HCT116 (cell line): ENCODE results near the gene DOCK3. TPM values are rescaled to one million over a fixed set of nuclear protein-coding genes. Genes with fewer than 3 reads are reported as not detected.

Experiments used
- ATAC-seq: fragments of 200-7000 bp; cut with Tn5 transposase; 2 replicates; pipeline ENCODE4 v1.9.1; 2020; ENCODE audit warnings: mild to moderate bottlenecking, moderate library complexity
- BruUV-seq: library from RNA; stranded (reverse); fragments of 400-500 nt; replicated peaks from 2 replicates; lab custom pipeline; 2021; lab: Mats Ljungman, UMichigan
- CTCF ChIA-PET: fragments of 300-600 bp; sonication (Branson Sonifier 250); formaldehyde crosslinking; loops from one replicate; lab custom pipeline; 2021; ENCODE audit warnings: antibody characterized with exemption; lab: Charles Lee
- POLR2A ChIA-PET: fragments of 300-600, 350-600 bp; sonication (Branson Sonifier 250); formaldehyde crosslinking; loops from one replicate; lab custom pipeline; 2021; ENCODE audit warnings: antibody characterized with exemption; lab: Charles Lee
- RAD21 ChIA-PET, 2 experiments: fragments of 300-600 bp; sonication (Branson Sonifier 250); formaldehyde crosslinking; loops; one replicate each; lab custom pipeline; 2023; ENCODE audit warnings: low total read pairs in 2 of 2; ENCODE audit not compliant: uncharacterized antibody in 2 of 2, unreplicated experiment in 2 of 2, low non-redundant PET in 1 of 2; lab: Charles Lee
- DNase-seq: peaks from one replicate; pipeline ENCODE4 v3.0.0-alpha.2; 2010; ENCODE audit warnings: low read depth, low spot score
- H2AFZ ChIP-seq: fragments of 200-600 bp; shearing (Covaris generic), sonication (generic); 2 replicates; pipeline ENCODE4 v1.6.1; 2017; ENCODE audit warnings: low read depth, mixed run types, mixed read lengths, antibody characterized with exemption, low read length; ENCODE audit not compliant: poor library complexity, severe bottlenecking
- H3K27ac ChIP-seq: 2 replicates; pipeline ENCODE4 v1.5.1; 2012; ENCODE audit warnings: low read depth, low read length
- H3K27me3 ChIP-seq: fragments of 200-600 bp; sonication (generic); 2 replicates; pipeline ENCODE4 v1.6.1; 2016; ENCODE audit warnings: mixed run types, low read length, mixed read lengths; ENCODE audit not compliant: insufficient read depth
- H3K36me3 ChIP-seq, 2 experiments: fragments of 200-500 bp in 1 of 2; fragments of 200-600 bp in 1 of 2; sonication (Bioruptor generic) in 1 of 2; sonication (generic) in 1 of 2; 2 replicates each; pipeline versions ENCODE4 v1.5.1 to v1.6.1; 2014 to 2016; ENCODE audit warnings: low read length in 2 of 2, inconsistent platforms in 1 of 2, mixed read lengths in 1 of 2, mixed run types in 1 of 2; ENCODE audit not compliant: insufficient read depth in 2 of 2, control insufficient read depth in 1 of 2
- H3K4me1 ChIP-seq, 2 experiments: fragments of 200-600 bp in 1 of 2; sonication (generic) in 1 of 2; 2 replicates each; pipeline versions ENCODE4 v1.5.1 to v1.6.1; 2012 to 2017; ENCODE audit warnings: low read length in 2 of 2, inconsistent platforms in 1 of 2, mild to moderate bottlenecking in 1 of 2, mixed read lengths in 1 of 2, mixed run types in 1 of 2, moderate library complexity in 1 of 2; ENCODE audit not compliant: insufficient read depth in 2 of 2, control insufficient read depth in 1 of 2
- H3K4me2 ChIP-seq: fragments of 200-600 bp; sonication (generic); 2 replicates; pipeline ENCODE4 v1.6.1; 2017; ENCODE audit warnings: mixed run types, low read length, mixed read lengths
- H3K4me3 ChIP-seq, 2 experiments: fragments of 200-600 bp in 1 of 2; sonication (generic) in 1 of 2; replicated peaks in 1 of 2; 2 replicates each; pipeline ENCODE4 v1.5.1; 2011 to 2016; ENCODE audit warnings: low read length in 2 of 2, control low read depth in 1 of 2, low read depth in 1 of 2, mild to moderate bottlenecking in 1 of 2, mixed read lengths in 1 of 2, mixed run types in 1 of 2
- H3K79me2 ChIP-seq: fragments of 200-600 bp; sonication (generic); 2 replicates; pipeline ENCODE4 v1.6.1; 2017; ENCODE audit warnings: mild to moderate bottlenecking, mixed run types, low read length, moderate library complexity, mixed read lengths; ENCODE audit not compliant: insufficient read depth
- H3K9ac ChIP-seq: fragments of 200-600 bp; sonication (generic); 2 replicates; pipeline ENCODE4 v1.6.1; 2016; ENCODE audit warnings: low read length, mixed read lengths
- H3K9me2 ChIP-seq: fragments of 200-600 bp; sonication (generic), shearing (Covaris generic); 2 replicates; pipeline ENCODE4 v1.6.1; 2017; ENCODE audit warnings: mixed run types, mild to moderate bottlenecking, moderate library complexity; ENCODE audit not compliant: insufficient read depth
- H3K9me3 ChIP-seq, 2 experiments: fragments of 200-500 bp in 1 of 2; fragments of 200-600 bp in 1 of 2; sonication (Bioruptor generic) in 1 of 2; sonication (generic) in 1 of 2; 2 replicates each; pipeline ENCODE4 v1.6.1; 2014 to 2017; ENCODE audit warnings: low read length in 2 of 2, mixed read lengths in 2 of 2, inconsistent platforms in 1 of 2, low read depth in 1 of 2, mild to moderate bottlenecking in 1 of 2, mixed run types in 1 of 2, moderate library complexity in 1 of 2; ENCODE audit not compliant: control insufficient read depth in 1 of 2, insufficient read depth in 1 of 2
- H4K20me1 ChIP-seq: fragments of 200-600 bp; sonication (generic), shearing (Covaris generic); 2 replicates; pipeline ENCODE4 v1.6.1; 2017; ENCODE audit warnings: mixed run types, mild to moderate bottlenecking, moderate library complexity; ENCODE audit not compliant: insufficient read depth
- CBX3 ChIP-seq: IDR thresholded peaks from 2 replicates; pipeline ENCODE4 v1.6.1; 2012; ENCODE audit warnings: low read depth
- EGR1 ChIP-seq: IDR thresholded peaks from 2 replicates; pipeline ENCODE4 v1.6.1; 2012; ENCODE audit warnings: low read depth
- EZH2 ChIP-seq: fragments of 200-600 bp; sonication (generic); IDR thresholded peaks from 2 replicates; pipeline ENCODE4 v1.6.1; 2017; ENCODE audit warnings: antibody characterized with exemption, mixed run types
- RAD21 ChIP-seq: IDR thresholded peaks from 2 replicates; pipeline ENCODE4 v1.6.1; 2012; ENCODE audit warnings: low read depth, mild to moderate bottlenecking
- SRF ChIP-seq: IDR thresholded peaks from 2 replicates; pipeline ENCODE4 v1.6.1; 2012; ENCODE audit warnings: low read depth
- TCF7L2 ChIP-seq: IDR thresholded peaks from 2 replicates; pipeline ENCODE4 v1.7.0; 2011; ENCODE audit warnings: borderline replicate concordance, inconsistent platforms; ENCODE audit not compliant: insufficient read depth, insufficient read length; ENCODE audit errors: extremely low read depth
- ZFX ChIP-seq: fragments of 450-650 bp; IDR thresholded peaks from 2 replicates; pipeline ENCODE4 v1.6.1; 2017
- ZNF274 ChIP-seq: fragments of 200-500 bp; sonication (Bioruptor generic); IDR thresholded peaks from 2 replicates; pipeline ENCODE4 v1.6.1; 2014; ENCODE audit warnings: mild to moderate bottlenecking, low read depth, low read length, inconsistent platforms
- intact Hi-C: fragments of 100-400 bp; cut with micrococcal nuclease; formaldehyde crosslinking; loops from 2 replicates; pipeline ENCODE4 v1.10.0; 2022
- total RNA-seq: library from RNA; stranded (reverse); gene quantifications from one replicate; pipeline ENCODE4 v1.2.1, GENCODE V29; 2021; ENCODE audit not compliant: unreplicated experiment
- TF ChIP-seq, protein P1 (sequence below), 3 experiments: fragments of 200-600 bp in 1 of 3; sonication (generic) in 1 of 3; IDR thresholded peaks in 2 of 3; conservative IDR thresholded peaks in 1 of 3; 2 replicates each; pipeline ENCODE4 v1.5.1; 2012 to 2017; ENCODE audit warnings: low read depth in 2 of 3, low read length in 2 of 3, antibody characterized with exemption in 1 of 3, borderline replicate concordance in 1 of 3, control low read depth in 1 of 3, mild to moderate bottlenecking in 1 of 3, mixed read lengths in 1 of 3, mixed run types in 1 of 3, moderate library complexity in 1 of 3; ENCODE audit not compliant: insufficient read depth in 1 of 3
- TF ChIP-seq, protein P2 (sequence below): IDR thresholded peaks from 2 replicates; pipeline ENCODE4 v1.6.1; 2011; ENCODE audit warnings: mild to moderate bottlenecking, low read length, moderate library complexity; ENCODE audit not compliant: insufficient replicate concordance; ENCODE audit errors: extremely low read depth
- TF ChIP-seq, protein P3 (sequence below): IDR thresholded peaks from 2 replicates; pipeline ENCODE4 v1.6.1; 2012

Gene DOCK3
- total RNA-seq, 1 experiment from 2014 or later = 4.2 TPM

DNA sequence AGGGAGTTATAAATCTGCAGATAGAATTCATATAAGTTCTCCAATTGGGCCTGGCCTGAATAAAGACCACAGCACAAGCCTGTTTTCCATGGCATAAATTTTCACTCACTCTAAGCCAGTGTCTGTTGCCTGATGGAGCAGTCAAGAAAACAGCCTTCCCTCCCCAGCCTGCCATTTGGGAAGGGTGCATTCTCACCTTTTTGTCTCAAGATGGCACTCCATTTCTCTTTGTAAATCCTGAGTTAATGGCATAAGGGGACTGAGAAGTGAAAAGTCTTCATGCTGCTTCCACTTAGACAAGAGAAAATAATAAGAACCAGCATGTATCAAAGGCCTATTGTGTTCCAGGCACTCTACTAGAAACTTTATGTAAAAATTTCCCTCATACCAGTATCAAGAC is 594.7 kb downstream of the DOCK3 start:
- H3K9me3 ChIP-seq = no peaks in the 10 kb centered on the region
- H3K79me2 ChIP-seq = no peaks in the 10 kb centered on the region
- H2AFZ ChIP-seq = no peak overlapping the region
- no peaks in the 10 kb centered on the region for H4K20me1 ChIP-seq
- H3K4me2 ChIP-seq = no peak overlapping the region
- H3K9ac ChIP-seq = no peak overlapping the region
- POLR2A ChIA-PET = no interaction called here
- intact Hi-C loops = no loop called here
- no peaks in the 10 kb centered on the region for H3K4me1 ChIP-seq
- BruUV-seq = no TSS peak
- ATAC-seq = peak; percentile 63
- no peaks in the 10 kb centered on the region for H3K36me3 ChIP-seq
- no peak overlapping the region for H3K4me3 ChIP-seq
- H3K27ac ChIP-seq = no peak overlapping the region
- TF ChIP-seq EZH2 = no peak
- TF ChIP-seq RAD21 = peak; percentile 58
- TF ChIP-seq, protein P1, sequence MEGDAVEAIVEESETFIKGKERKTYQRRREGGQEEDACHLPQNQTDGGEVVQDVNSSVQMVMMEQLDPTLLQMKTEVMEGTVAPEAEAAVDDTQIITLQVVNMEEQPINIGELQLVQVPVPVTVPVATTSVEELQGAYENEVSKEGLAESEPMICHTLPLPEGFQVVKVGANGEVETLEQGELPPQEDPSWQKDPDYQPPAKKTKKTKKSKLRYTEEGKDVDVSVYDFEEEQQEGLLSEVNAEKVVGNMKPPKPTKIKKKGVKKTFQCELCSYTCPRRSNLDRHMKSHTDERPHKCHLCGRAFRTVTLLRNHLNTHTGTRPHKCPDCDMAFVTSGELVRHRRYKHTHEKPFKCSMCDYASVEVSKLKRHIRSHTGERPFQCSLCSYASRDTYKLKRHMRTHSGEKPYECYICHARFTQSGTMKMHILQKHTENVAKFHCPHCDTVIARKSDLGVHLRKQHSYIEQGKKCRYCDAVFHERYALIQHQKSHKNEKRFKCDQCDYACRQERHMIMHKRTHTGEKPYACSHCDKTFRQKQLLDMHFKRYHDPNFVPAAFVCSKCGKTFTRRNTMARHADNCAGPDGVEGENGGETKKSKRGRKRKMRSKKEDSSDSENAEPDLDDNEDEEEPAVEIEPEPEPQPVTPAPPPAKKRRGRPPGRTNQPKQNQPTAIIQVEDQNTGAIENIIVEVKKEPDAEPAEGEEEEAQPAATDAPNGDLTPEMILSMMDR (IDR thresholded peaks at IDR 0.05 in 2 of 3, conservative IDR thresholded peaks at IDR 0.05 in 1 of 3; ENCODE audit: borderline replicate concordance in 1 of 3, insufficient read depth in 1 of 3, low read depth in 2 of 3, low read length in 2 of 3) = peak in 2 of 3 experiments; percentile 35; a peak in 3 of 6 replicates
- RAD21 ChIA-PET = no interaction called here
- H3K27me3 ChIP-seq = no peaks in the 10 kb centered on the region
- DNase-seq = no peak
- CTCF ChIA-PET = interaction anchor here (2.8 kb wide), 1 partner anchor 102 kb away, joined by 9 read pairs; no protein-coding TSS in a partner anchor
- no peaks in the 10 kb centered on the region for H3K9me2 ChIP-seq

DNA sequence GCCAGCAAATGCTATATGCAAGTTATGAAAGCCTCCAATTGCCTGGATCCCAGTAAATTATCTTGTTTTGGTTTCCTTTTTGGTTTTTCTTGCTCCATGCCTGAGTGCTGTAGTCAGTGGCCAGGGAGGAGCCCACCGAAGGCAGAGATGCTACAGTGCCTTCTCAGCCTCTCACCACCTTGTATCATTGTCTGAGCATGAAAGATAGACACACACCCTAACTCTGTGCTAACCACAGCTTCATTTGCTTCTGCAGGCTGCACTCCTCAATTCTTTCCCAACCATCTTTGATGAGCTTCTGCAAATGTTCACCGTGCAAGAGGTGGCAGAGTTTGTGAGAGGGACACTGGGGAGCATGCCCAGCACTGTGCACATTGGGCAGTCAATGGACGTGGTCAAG is 595.8 kb downstream of the DOCK3 start:
- ChIA-PET RAD21 (no interaction called here), POLR2A (no interaction called here), CTCF (interaction anchor here (2.8 kb wide), 1 partner anchor 101 kb away, joined by 9 read pairs; no protein-coding TSS in a partner anchor)
- ATAC-seq = no peak
- H2AFZ ChIP-seq = no peak overlapping the region
- no peaks in the 10 kb centered on the region for H3K27me3 ChIP-seq
- no peak overlapping the region for H3K9ac ChIP-seq
- no peaks in the 10 kb centered on the region for H3K36me3 ChIP-seq
- BruUV-seq = no TSS peak
- H3K9me3 ChIP-seq = no peaks in the 10 kb centered on the region
- no peak overlapping the region for H3K4me2 ChIP-seq
- no peak for DNase-seq
- intact Hi-C loops = loop anchor here (5.0 kb wide), 1 partner anchor 102 kb away; no protein-coding TSS in a partner anchor
- no peaks in the 10 kb centered on the region for H3K9me2 ChIP-seq
- no peaks in the 10 kb centered on the region for H3K4me1 ChIP-seq
- H3K27ac ChIP-seq = no peak overlapping the region
- no peaks in the 10 kb centered on the region for H3K79me2 ChIP-seq
- no peaks in the 10 kb centered on the region for H4K20me1 ChIP-seq
- H3K4me3 ChIP-seq = no peak overlapping the region
- TF ChIP-seq EGR1 (no peak), SRF (no peak), ZFX (no peak), RAD21 (no peak), TCF7L2 (no peak), ZNF274 (no peak), EZH2 (no peak), CBX3 (no peak)
- TF ChIP-seq, protein P1 (IDR thresholded peaks at IDR 0.05 in 2 of 3, conservative IDR thresholded peaks at IDR 0.05 in 1 of 3; ENCODE audit: borderline replicate concordance in 1 of 3, insufficient read depth in 1 of 3, low read depth in 2 of 3, low read length in 2 of 3) = no peak
- TF ChIP-seq, protein P2, sequence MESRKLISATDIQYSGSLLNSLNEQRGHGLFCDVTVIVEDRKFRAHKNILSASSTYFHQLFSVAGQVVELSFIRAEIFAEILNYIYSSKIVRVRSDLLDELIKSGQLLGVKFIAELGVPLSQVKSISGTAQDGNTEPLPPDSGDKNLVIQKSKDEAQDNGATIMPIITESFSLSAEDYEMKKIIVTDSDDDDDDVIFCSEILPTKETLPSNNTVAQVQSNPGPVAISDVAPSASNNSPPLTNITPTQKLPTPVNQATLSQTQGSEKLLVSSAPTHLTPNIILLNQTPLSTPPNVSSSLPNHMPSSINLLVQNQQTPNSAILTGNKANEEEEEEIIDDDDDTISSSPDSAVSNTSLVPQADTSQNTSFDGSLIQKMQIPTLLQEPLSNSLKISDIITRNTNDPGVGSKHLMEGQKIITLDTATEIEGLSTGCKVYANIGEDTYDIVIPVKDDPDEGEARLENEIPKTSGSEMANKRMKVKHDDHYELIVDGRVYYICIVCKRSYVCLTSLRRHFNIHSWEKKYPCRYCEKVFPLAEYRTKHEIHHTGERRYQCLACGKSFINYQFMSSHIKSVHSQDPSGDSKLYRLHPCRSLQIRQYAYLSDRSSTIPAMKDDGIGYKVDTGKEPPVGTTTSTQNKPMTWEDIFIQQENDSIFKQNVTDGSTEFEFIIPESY = no peak
- TF ChIP-seq, protein P3, sequence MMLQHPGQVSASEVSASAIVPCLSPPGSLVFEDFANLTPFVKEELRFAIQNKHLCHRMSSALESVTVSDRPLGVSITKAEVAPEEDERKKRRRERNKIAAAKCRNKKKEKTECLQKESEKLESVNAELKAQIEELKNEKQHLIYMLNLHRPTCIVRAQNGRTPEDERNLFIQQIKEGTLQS = no peak
